Measurements from ENCODE around the gene KLF16.
"Not testable (repeated sequence)": the region's sequence is repeated elsewhere in the genome, so short reads cannot be mapped to it uniquely, and the experiment has no call there.

KLF16 gene

DNA sequence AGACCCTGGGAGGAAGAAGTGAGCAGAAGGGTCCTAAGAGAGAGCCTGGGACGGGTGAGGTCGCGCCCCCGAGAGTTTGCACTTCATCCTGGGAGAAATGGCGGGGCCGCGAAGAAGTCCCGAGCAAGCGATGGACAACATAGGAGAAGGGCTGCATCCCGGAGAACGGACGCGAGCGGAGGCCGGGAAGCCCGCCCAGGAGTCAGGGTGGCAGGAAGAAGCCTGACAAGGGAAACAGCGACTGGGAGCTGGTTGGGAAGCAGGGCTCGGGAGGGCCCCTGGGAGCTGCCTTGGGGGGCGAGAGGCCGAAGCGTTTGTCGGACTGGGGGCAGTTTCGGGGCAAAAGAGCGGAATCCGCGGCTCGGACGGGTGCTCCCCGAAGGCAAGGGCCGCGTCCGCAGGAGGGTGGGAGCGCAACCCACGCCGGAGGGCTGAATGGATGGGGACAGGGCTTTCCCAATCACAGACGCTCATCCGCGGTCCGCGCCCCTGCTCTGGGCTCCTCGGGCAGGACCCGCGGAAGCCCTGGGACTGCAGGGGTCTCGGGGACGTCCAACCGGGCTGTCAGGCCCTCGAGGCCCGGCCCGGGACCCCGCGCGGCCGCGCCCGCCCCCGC lies 21.4 kb upstream of the KLF16 start:
- no peak for DNase-seq (ENCODE audit: low read depth)
- peak overlapping the region; percentile 53 for H3K4me3 ChIP-seq (ENCODE audit: control insufficient read depth, low read depth, low read length)
- TF ChIP-seq, protein P1, sequence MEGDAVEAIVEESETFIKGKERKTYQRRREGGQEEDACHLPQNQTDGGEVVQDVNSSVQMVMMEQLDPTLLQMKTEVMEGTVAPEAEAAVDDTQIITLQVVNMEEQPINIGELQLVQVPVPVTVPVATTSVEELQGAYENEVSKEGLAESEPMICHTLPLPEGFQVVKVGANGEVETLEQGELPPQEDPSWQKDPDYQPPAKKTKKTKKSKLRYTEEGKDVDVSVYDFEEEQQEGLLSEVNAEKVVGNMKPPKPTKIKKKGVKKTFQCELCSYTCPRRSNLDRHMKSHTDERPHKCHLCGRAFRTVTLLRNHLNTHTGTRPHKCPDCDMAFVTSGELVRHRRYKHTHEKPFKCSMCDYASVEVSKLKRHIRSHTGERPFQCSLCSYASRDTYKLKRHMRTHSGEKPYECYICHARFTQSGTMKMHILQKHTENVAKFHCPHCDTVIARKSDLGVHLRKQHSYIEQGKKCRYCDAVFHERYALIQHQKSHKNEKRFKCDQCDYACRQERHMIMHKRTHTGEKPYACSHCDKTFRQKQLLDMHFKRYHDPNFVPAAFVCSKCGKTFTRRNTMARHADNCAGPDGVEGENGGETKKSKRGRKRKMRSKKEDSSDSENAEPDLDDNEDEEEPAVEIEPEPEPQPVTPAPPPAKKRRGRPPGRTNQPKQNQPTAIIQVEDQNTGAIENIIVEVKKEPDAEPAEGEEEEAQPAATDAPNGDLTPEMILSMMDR (IDR thresholded peaks at IDR 0.05; ENCODE audit: control insufficient read depth, insufficient read depth, low read depth, low read length, missing control alignments): no peak

DNA sequence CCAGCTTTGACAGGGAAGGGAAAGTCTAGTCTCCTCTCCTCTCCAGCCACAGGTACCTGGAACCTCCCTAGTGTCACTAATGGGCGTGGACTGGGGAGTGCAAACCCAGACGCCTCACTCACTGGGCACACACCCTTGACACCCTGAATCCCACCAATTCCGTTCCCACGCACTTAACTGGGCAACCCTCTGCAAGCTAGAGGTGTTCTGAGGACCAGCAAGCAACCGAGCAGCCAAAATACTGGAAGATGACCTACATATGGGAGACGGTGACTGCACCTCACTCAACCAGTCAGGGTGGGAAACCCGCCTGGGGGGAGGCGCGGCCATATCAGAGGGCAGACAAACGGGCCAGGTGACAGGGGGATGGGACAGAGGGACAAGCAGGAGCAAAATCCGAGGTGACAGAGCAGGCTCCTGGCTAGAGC lies 20.9 kb upstream of the KLF16 start:
- TF ChIP-seq, protein P1 (IDR thresholded peaks at IDR 0.05; ENCODE audit: control insufficient read depth, insufficient read depth, low read depth, low read length, missing control alignments): no peak
- DNase-seq (ENCODE audit: low read depth): no peak
- H3K4me3 ChIP-seq (ENCODE audit: control insufficient read depth, low read depth, low read length): peak overlapping the region; percentile 53

DNA sequence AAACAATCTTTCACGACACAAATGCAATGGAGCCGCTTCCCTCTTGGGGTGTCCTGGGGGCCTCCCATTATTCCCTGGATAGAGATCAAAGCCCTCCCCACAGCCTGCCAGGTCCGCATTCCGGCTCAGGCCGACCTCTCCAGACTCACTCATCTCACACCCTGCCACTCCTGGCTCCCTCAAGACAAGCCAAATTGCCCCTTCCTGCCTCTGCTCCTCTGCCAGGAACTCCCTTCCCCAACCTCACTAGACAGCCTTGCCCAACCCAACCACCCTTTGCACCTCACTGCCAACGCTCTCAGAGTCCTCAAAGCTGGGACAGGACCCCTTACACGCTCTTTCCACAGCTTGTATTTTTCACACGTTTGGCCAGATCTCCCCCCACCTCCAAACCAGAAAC lies 20.4 kb upstream of the KLF16 start:
- TF ChIP-seq, protein P1 (IDR thresholded peaks at IDR 0.05; ENCODE audit: control insufficient read depth, insufficient read depth, low read depth, low read length, missing control alignments): no peak
- peak overlapping the region; percentile 53 for H3K4me3 ChIP-seq (ENCODE audit: control insufficient read depth, low read depth, low read length)
- no peak for DNase-seq (ENCODE audit: low read depth)

DNA sequence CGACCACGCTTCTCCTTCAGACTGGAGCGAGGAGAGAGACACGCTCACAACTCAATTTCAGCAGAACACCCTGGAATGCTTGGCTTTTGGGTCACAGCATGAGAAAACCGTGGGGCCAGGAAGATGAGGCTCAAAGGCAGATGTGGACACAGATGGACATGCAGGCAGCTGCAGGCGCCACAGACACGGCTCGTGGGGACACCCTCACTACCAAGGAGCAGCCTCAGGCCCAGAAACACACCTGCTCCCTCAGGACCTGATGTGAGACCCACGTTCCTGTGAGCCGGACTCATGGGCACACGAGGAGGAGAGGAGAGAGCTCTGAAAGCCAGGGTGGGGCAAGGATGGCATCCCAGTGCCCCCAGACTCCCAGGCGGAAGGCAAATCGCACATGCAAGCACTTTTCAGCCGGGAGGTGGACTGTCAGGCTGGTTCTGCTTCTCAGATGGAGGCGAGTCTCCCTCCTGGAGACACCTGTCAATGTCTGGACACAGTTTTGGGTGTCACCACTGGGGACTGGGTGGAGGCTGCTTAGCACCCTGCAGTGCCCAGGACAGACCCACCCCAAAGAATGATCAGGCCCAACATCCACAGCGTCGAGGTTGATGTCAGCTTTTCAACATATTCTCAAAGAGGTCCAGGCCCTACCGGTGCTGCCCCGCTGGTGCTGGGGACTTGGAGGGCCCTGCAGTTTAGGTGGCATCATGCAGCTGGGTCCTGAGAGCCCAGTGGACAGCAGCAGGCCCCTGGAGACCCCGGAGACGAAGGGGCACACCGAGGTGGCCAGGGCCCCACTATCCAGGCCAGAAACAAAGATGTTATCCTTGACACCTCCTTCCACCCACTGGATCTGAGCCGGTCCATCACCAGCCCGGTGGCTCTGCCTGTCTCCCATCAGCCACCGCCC lies 19.7 kb upstream of the KLF16 start:
- no peak for DNase-seq (ENCODE audit: low read depth)
- TF ChIP-seq, protein P1 (IDR thresholded peaks at IDR 0.05; ENCODE audit: control insufficient read depth, insufficient read depth, low read depth, low read length, missing control alignments): no peak
- H3K4me3 ChIP-seq (ENCODE audit: control insufficient read depth, low read depth, low read length): peak overlapping the region; percentile 53

DNA sequence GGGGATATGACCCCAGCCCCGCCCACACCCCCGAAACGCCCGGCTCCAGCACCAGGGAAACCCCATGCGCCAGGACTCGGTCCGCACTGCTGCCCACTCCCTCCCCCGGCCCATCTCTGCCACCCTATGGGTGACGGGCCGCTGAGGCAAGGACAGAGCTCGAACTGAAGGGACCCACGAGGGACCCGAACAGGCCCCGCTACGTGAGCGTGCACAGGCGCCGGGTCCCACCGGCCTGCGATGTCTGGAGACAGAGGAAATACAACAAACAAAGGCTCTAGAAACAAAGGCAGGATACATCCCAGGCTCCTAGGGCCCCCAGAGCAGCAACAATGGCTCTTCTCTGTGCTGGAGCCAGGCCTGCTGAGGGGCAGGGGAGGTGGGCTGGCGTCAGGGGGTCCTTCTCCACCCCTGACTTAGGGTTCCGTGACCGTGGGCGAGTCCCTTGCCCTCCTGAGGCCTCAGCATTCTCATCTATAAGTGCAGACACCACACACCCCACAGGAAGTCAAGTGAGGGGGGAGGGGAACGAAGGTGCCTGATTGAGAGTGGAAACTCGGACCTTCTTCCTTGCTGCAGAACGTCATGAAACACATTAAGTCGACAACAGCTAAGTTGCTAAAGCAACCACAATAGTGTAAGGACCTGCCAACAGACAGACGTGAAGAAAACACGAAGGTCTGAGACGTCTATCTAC lies 18.9 kb upstream of the KLF16 start:
- H3K4me3 ChIP-seq (ENCODE audit: control insufficient read depth, low read depth, low read length): no peak overlapping the region
- TF ChIP-seq, protein P1 (IDR thresholded peaks at IDR 0.05; ENCODE audit: control insufficient read depth, insufficient read depth, low read depth, low read length, missing control alignments): no peak
- no peak for DNase-seq (ENCODE audit: low read depth)

DNA sequence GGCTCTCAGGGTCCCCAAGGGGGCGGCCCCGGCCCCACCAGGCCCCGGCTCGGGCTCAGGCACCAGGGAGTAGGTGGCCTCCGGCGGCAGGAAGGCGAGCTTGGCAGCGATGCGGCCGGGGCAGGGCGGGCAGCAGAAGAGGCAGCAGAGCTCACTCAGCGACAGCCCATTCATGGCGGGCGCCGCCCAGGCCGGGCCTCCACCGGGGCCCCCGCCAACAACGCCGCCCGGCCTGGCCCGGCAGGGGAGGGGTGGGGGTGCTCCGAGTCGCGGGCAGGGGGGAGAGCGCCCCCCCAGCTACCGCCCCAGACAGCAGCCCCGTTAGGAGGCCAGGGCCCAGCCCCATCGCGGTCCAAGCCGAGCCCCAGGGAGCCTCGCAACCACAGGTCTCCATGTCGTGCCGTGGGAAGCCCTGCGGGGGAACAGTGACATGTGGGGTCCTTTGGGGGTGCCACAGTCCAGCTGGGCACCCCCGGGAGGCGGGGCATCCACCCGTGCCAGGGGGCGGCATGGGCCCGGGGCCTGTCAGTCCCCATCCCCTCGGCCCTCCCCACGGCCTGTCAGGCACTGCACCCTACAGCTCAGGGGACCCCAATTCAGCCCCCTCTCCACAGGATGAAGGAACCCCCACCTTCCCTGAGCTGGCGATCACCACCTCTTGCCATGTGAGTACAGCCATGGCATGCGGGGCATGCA lies 18.2 kb upstream of the KLF16 start:
- DNase-seq (ENCODE audit: low read depth); H3K4me3 ChIP-seq (ENCODE audit: control insufficient read depth, low read depth, low read length): not testable (repeated sequence)
